ENCODE data around the gene TMEM42.

TMEM42 gene

GRCh38 chr3:44875596-44875995, 13.9 kb downstream of the TMEM42 start:
- no peak for TF ChIP-seq CTCF (IDR thresholded peaks at IDR 0.05)
- no peak overlapping the region for H3K4me3 ChIP-seq
- H3K27ac ChIP-seq = no peak overlapping the region
- no peak for DNase-seq (ENCODE audit: low spot score)

- no peak for DNase-seq (ENCODE audit: low spot score)
- TF ChIP-seq CTCF (IDR thresholded peaks at IDR 0.05) = no peak
- Histone ChIP-seq H3K27ac (no peak overlapping the region), H3K4me3 (no peak overlapping the region)
Measured at GRCh38 chr3:44877333-44877732, 15.6 kb downstream of the TMEM42 start.

- TF ChIP-seq CTCF (IDR thresholded peaks at IDR 0.05) = no peak
- no peak overlapping the region for H3K27ac ChIP-seq
- H3K4me3 ChIP-seq = no peak overlapping the region
- DNase-seq (ENCODE audit: low spot score) = no peak
Measured at GRCh38 chr3:44880284-44880683, 18.6 kb downstream of the TMEM42 start.

GRCh38 chr3:44883213-44883955, 21.7 kb downstream of the TMEM42 start:
- no peak for TF ChIP-seq CTCF (IDR thresholded peaks at IDR 0.05)
- Histone ChIP-seq H3K27ac (no peak overlapping the region), H3K4me3 (no peak overlapping the region)
- DNase-seq (ENCODE audit: low spot score) = peak; percentile 36

- H3K27ac ChIP-seq = no peak overlapping the region
- no peak for TF ChIP-seq CTCF (IDR thresholded peaks at IDR 0.05)
- peak; percentile 46 for DNase-seq (ENCODE audit: low spot score)
- H3K4me3 ChIP-seq = no peak overlapping the region
Measured at GRCh38 chr3:44883999-44884431, 22.3 kb downstream of the TMEM42 start.

- no peak for TF ChIP-seq CTCF (IDR thresholded peaks at IDR 0.05)
- no peak for DNase-seq (ENCODE audit: low spot score)
- Histone ChIP-seq H3K4me3 (no peak overlapping the region), H3K27ac (no peak overlapping the region)
Measured at GRCh38 chr3:44885618-44886017, 23.9 kb downstream of the TMEM42 start.

GRCh38 chr3:44886561-44886960, 24.8 kb downstream of the TMEM42 start:
- no peak for DNase-seq (ENCODE audit: low spot score)
- no peak overlapping the region for H3K27ac ChIP-seq
- TF ChIP-seq CTCF (IDR thresholded peaks at IDR 0.05) = no peak
- no peak overlapping the region for H3K4me3 ChIP-seq
